Measurements from ENCODE around the gene DDX42. TPM values are rescaled to one million over a fixed set of nuclear protein-coding genes. Genes with fewer than 3 reads are reported as not detected.

Gene DDX42
- polyA plus RNA-seq, 1 experiment, result 141 TPM

GRCh38 chr17:63758428-63758827 is 15.5 kb upstream of the DDX42 start:
- Histone ChIP-seq H3K9me3 (ENCODE audit: control insufficient read depth, insufficient read depth, low read length) (no peaks in the 10 kb centered on the region), H3K4me3 (ENCODE audit: low read depth, low read length) (no peak overlapping the region), H3K27ac (ENCODE audit: low read depth, low read length) (no peak overlapping the region), H3K27me3 (ENCODE audit: control insufficient read depth, insufficient read depth, low read length) (no peaks in the 10 kb centered on the region)
- DNase-seq (ENCODE audit: low read depth, low spot score), result no peak
- ChIA-PET CTCF (no interaction called here), POLR2A (no interaction called here)
- TF ChIP-seq, protein P1, sequence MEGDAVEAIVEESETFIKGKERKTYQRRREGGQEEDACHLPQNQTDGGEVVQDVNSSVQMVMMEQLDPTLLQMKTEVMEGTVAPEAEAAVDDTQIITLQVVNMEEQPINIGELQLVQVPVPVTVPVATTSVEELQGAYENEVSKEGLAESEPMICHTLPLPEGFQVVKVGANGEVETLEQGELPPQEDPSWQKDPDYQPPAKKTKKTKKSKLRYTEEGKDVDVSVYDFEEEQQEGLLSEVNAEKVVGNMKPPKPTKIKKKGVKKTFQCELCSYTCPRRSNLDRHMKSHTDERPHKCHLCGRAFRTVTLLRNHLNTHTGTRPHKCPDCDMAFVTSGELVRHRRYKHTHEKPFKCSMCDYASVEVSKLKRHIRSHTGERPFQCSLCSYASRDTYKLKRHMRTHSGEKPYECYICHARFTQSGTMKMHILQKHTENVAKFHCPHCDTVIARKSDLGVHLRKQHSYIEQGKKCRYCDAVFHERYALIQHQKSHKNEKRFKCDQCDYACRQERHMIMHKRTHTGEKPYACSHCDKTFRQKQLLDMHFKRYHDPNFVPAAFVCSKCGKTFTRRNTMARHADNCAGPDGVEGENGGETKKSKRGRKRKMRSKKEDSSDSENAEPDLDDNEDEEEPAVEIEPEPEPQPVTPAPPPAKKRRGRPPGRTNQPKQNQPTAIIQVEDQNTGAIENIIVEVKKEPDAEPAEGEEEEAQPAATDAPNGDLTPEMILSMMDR (IDR thresholded peaks at IDR 0.05; ENCODE audit: low read depth, low read length), result no peak

GRCh38 chr17:63760771-63761539 is 13.0 kb upstream of the DDX42 start:
- no peaks in the 10 kb centered on the region for H3K27me3 ChIP-seq (ENCODE audit: control insufficient read depth, insufficient read depth, low read length)
- POLR2A ChIA-PET, result interaction anchor here (0.7 kb wide), 1 partner anchor 300 kb away, joined by 4 read pairs; no protein-coding TSS in a partner anchor
- DNase-seq (ENCODE audit: low read depth, low spot score), result no peak
- no peaks in the 10 kb centered on the region for H3K9me3 ChIP-seq (ENCODE audit: control insufficient read depth, insufficient read depth, low read length)
- no peak overlapping the region for H3K4me3 ChIP-seq (ENCODE audit: low read depth, low read length)
- CTCF ChIA-PET, result no interaction called here
- H3K27ac ChIP-seq (ENCODE audit: low read depth, low read length), result no peak overlapping the region
- TF ChIP-seq, protein P1 (IDR thresholded peaks at IDR 0.05; ENCODE audit: low read depth, low read length), result no peak

- POLR2A ChIA-PET, result interaction anchor here (0.7 kb wide), 1 partner anchor 49 kb away, joined by 4 read pairs; no protein-coding TSS in a partner anchor
- TF ChIP-seq, protein P1 (IDR thresholded peaks at IDR 0.05; ENCODE audit: low read depth, low read length), result no peak
- Histone ChIP-seq H3K4me3 (ENCODE audit: low read depth, low read length) (no peak overlapping the region), H3K27ac (ENCODE audit: low read depth, low read length) (no peak overlapping the region), H3K9me3 (ENCODE audit: control insufficient read depth, insufficient read depth, low read length) (no peaks in the 10 kb centered on the region), H3K27me3 (ENCODE audit: control insufficient read depth, insufficient read depth, low read length) (no peaks in the 10 kb centered on the region)
- CTCF ChIA-PET, result interaction anchor here (0.8 kb wide), 1 partner anchor 10 kb away, joined by 3 read pairs; the partner anchor contains the start of gene CCDC47
- DNase-seq (ENCODE audit: low read depth, low spot score), result no peak
Observed at GRCh38 chr17:63762161-63763078, 11.6 kb upstream of the DDX42 start.

DNA sequence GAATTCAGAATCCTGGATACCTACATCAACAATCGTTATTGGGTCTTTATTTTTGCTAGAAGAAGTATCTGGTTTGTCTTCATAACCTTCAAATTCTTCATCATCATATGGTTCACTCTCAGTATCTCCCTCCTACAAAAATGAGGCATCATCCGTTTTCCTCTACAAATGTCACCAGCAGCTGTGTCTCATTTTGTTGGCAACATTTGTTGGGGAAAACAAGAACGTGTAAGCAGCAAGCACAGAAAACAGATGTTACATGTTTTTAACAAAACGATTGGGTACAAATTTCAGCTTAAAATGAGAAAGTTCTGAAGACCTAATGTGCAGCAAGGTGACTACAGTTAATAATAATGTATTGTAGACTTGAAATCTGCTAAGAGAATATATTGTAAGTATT is 9.3 kb upstream of the DDX42 start:
- Histone ChIP-seq H3K4me3 (ENCODE audit: low read depth, low read length) (no peak overlapping the region), H3K27me3 (ENCODE audit: control insufficient read depth, insufficient read depth, low read length) (no peaks in the 10 kb centered on the region), H3K27ac (ENCODE audit: low read depth, low read length) (no peak overlapping the region), H3K9me3 (ENCODE audit: control insufficient read depth, insufficient read depth, low read length) (no peaks in the 10 kb centered on the region)
- ChIA-PET POLR2A (interaction anchor here (0.6 to 1.2 kb wide), 2 partner anchors 9 to 64 kb away, joined by 4 to 7 read pairs; partner anchors contain the start of genes CCDC47 and DDX42), CTCF (interaction anchor here (0.9 kb wide), 1 partner anchor 8 kb away, joined by 3 read pairs; the partner anchor contains the start of gene CCDC47)
- TF ChIP-seq, protein P1 (IDR thresholded peaks at IDR 0.05; ENCODE audit: low read depth, low read length), result no peak
- no peak for DNase-seq (ENCODE audit: low read depth, low spot score)
